Esophagus muscularis mucosa (tissue), 4 donors: Measurements from ENCODE around the gene SPATA6L. TPM values are rescaled to one million over a fixed set of nuclear protein-coding genes. Genes with fewer than 3 reads are reported as not detected.

Source experiments
- DNase-seq: peaks from one replicate; pipeline ENCODE4 v3.0.0-alpha.2; 2017; ENCODE audit errors: extremely low spot score
- H3K27ac ChIP-seq, 4 donors: fragments of 200-600 bp; sonication (generic); replicated peaks in 1 of 4; 1 replicate in 3 of 4; 2 replicates in 1 of 4; pipeline ENCODE4 v1.5.1; 2016 to 2019; ENCODE audit warnings: mild to moderate bottlenecking in 1 of 4
- H3K27me3 ChIP-seq, 4 donors: fragments of 200-600 bp; sonication (generic); one replicate each; pipeline versions ENCODE4 v1.5.1 to v1.6.0; 2016 to 2019
- H3K36me3 ChIP-seq, 4 donors: fragments of 200-600 bp; sonication (generic); one replicate each; pipeline ENCODE4 v1.5.1; 2016 to 2019
- H3K4me1 ChIP-seq, 4 donors: fragments of 200-600 bp; sonication (generic); one replicate each; pipeline ENCODE4 v1.5.1; 2016 to 2019
- H3K4me3 ChIP-seq, 4 donors: fragments of 200-600 bp; sonication (generic); 1 replicate in 2 of 4; 2 replicates in 2 of 4; pipeline ENCODE4 v1.5.1; 2016 to 2019; ENCODE audit warnings: mild to moderate bottlenecking in 4 of 4, moderate library complexity in 1 of 4
- H3K9me3 ChIP-seq, 4 donors: fragments of 200-600 bp; sonication (generic); 1 replicate in 3 of 4; 2 replicates in 1 of 4; pipeline ENCODE4 v1.5.1; 2016 to 2019
- EP300 ChIP-seq: sonication (generic); formaldehyde crosslinking; IDR thresholded peaks from one replicate; pipeline ENCODE4 v1.6.1; 2017; ENCODE audit warnings: antibody characterized with exemption
- POLR2A ChIP-seq: fragments of 450-650 bp; IDR thresholded peaks from one replicate; pipeline ENCODE4 v1.6.1; 2017; ENCODE audit warnings: antibody characterized with exemption, moderate library complexity, mild to moderate bottlenecking, low read depth
- POLR2AphosphoS5 ChIP-seq, 2 donors: sonication (generic); formaldehyde crosslinking; IDR thresholded peaks; one replicate each; pipeline ENCODE4 v1.6.1; 2017; ENCODE audit warnings: antibody characterized with exemption in 2 of 2
- WGBS: methylation state at CpG from one replicate; pipeline ENCODE4 v1.1.5; 2018; 5-methylcytosine and 5-hydroxymethylcytosine counted together
- intact Hi-C: fragments of 100-400 bp; cut with DNase I; formaldehyde crosslinking; loops from one replicate; pipeline ENCODE4 v1.15.1; 2023
- total RNA-seq, 4 donors: library from RNA; depleted of rRNA; stranded (reverse); fragments of >200 nt; gene quantifications; one replicate each; pipeline versions ENCODE4 v1.1.0 to v1.2.1, GENCODE V29; 2016
- TF ChIP-seq, protein P1 (sequence below), 3 experiments: fragments of 200-600 bp in 2 of 3; fragments of 450-650 bp in 1 of 3; sonication (generic) in 2 of 3; IDR thresholded peaks; one replicate each; pipeline ENCODE4 v1.5.1; 2017 to 2019; ENCODE audit warnings: antibody characterized with exemption in 3 of 3, mild to moderate bottlenecking in 2 of 3, moderate library complexity in 1 of 3

The SPATA6L gene
- total RNA-seq, 4 donors from 2014 or later = 0.23 to 1.7 (median 1.1) TPM

- no peaks in the 10 kb centered on the region for H3K9me3 ChIP-seq
- H3K36me3 ChIP-seq = peaks cover 38 to 91% (median 55%) of the 10 kb centered on the region in 4 donors
- no peak for DNase-seq
- WGBS = 82% methylated on average over 3 of the region's 3 CpGs
- H3K27ac ChIP-seq = no peak overlapping the region
- intact Hi-C loops = no loop called here
- H3K4me1 ChIP-seq = peaks cover 0 to 20% (median 8%) of the 10 kb centered on the region in 4 donors
- no peaks in the 10 kb centered on the region for H3K27me3 ChIP-seq
- no peak for TF ChIP-seq POLR2AphosphoS5 (IDR thresholded peaks at IDR 0.05)
- TF ChIP-seq, protein P1, sequence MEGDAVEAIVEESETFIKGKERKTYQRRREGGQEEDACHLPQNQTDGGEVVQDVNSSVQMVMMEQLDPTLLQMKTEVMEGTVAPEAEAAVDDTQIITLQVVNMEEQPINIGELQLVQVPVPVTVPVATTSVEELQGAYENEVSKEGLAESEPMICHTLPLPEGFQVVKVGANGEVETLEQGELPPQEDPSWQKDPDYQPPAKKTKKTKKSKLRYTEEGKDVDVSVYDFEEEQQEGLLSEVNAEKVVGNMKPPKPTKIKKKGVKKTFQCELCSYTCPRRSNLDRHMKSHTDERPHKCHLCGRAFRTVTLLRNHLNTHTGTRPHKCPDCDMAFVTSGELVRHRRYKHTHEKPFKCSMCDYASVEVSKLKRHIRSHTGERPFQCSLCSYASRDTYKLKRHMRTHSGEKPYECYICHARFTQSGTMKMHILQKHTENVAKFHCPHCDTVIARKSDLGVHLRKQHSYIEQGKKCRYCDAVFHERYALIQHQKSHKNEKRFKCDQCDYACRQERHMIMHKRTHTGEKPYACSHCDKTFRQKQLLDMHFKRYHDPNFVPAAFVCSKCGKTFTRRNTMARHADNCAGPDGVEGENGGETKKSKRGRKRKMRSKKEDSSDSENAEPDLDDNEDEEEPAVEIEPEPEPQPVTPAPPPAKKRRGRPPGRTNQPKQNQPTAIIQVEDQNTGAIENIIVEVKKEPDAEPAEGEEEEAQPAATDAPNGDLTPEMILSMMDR (IDR thresholded peaks at IDR 0.05) = no peak
- no peak for TF ChIP-seq POLR2A
- no peak for TF ChIP-seq EP300
- H3K4me3 ChIP-seq = no peak overlapping the region
Observed at GRCh38 chr9:4700091-4700490, 33.8 kb upstream of the SPATA6L start.

GRCh38 chr9:4691795-4692194, 25.5 kb upstream of the SPATA6L start:
- TF ChIP-seq POLR2A (no peak), POLR2AphosphoS5 (IDR thresholded peaks at IDR 0.05) (no peak), EP300 (no peak)
- TF ChIP-seq, protein P1 (IDR thresholded peaks at IDR 0.05) = no peak
- Histone ChIP-seq H3K4me3 (no peak overlapping the region), H3K4me1 (peaks cover 15 to 93% (median 62%) of the 10 kb centered on the region in 4 donors), H3K27me3 (no peaks in the 10 kb centered on the region), H3K27ac (peak overlapping the region in 1 of 4 donors; percentile 31), H3K36me3 (peaks cover 4 to 58% (median 25%) of the 10 kb centered on the region in 4 donors), H3K9me3 (no peaks in the 10 kb centered on the region)
- DNase-seq = no peak
- intact Hi-C loops = no loop called here
- 76% methylated on average over 3 of the region's 3 CpGs for WGBS

- intact Hi-C loops = no loop called here
- Histone ChIP-seq H3K4me3 (no peak overlapping the region), H3K9me3 (no peaks in the 10 kb centered on the region), H3K36me3 (peaks cover 9 to 62% (median 33%) of the 10 kb centered on the region in 4 donors), H3K4me1 (peaks cover 20 to 94% (median 72%) of the 10 kb centered on the region in 4 donors), H3K27me3 (no peaks in the 10 kb centered on the region), H3K27ac (peak overlapping the region in 3 of 4 donors; percentile 7 to 68 (median 23))
- DNase-seq = no peak
- TF ChIP-seq, protein P1 (IDR thresholded peaks at IDR 0.05) = no peak
- TF ChIP-seq EP300 = no peak
- TF ChIP-seq POLR2AphosphoS5 (IDR thresholded peaks at IDR 0.05) = no peak
- no peak for TF ChIP-seq POLR2A
- 92% methylated on average over 4 of the region's 4 CpGs for WGBS
Observed at GRCh38 chr9:4690144-4690543, 23.9 kb upstream of the SPATA6L start.

- H3K27ac ChIP-seq = peak overlapping the region in 3 of 4 donors; percentile 7 to 68 (median 23)
- H3K4me1 ChIP-seq = peaks cover 20 to 99% (median 72%) of the 10 kb centered on the region in 4 donors
- H3K36me3 ChIP-seq = peaks cover 9 to 62% (median 33%) of the 10 kb centered on the region in 4 donors
- DNase-seq = no peak
- no peak overlapping the region for H3K4me3 ChIP-seq
- intact Hi-C loops = no loop called here
- H3K9me3 ChIP-seq = no peaks in the 10 kb centered on the region
- no peaks in the 10 kb centered on the region for H3K27me3 ChIP-seq
- WGBS = 88% methylated on average over 1 of the region's 1 CpG
- TF ChIP-seq POLR2A = no peak
- no peak for TF ChIP-seq EP300
- TF ChIP-seq, protein P1 (IDR thresholded peaks at IDR 0.05) = no peak
- no peak for TF ChIP-seq POLR2AphosphoS5 (IDR thresholded peaks at IDR 0.05)
Observed at GRCh38 chr9:4689687-4690104, 23.4 kb upstream of the SPATA6L start.

- H3K27me3 ChIP-seq = no peaks in the 10 kb centered on the region
- peak overlapping the region in 3 of 4 donors; percentile 23 to 68 (median 64) for H3K27ac ChIP-seq
- 78% methylated on average over 2 of the region's 2 CpGs for WGBS
- TF ChIP-seq EP300 (no peak), POLR2AphosphoS5 (IDR thresholded peaks at IDR 0.05) (no peak), POLR2A (no peak)
- TF ChIP-seq, protein P1 (IDR thresholded peaks at IDR 0.05) = no peak
- peaks cover 9 to 56% (median 31%) of the 10 kb centered on the region in 4 donors for H3K36me3 ChIP-seq
- no peak for DNase-seq
- peaks cover 20 to 100% (median 76%) of the 10 kb centered on the region in 4 donors for H3K4me1 ChIP-seq
- H3K9me3 ChIP-seq = no peaks in the 10 kb centered on the region
- intact Hi-C loops = no loop called here
- no peak overlapping the region for H3K4me3 ChIP-seq
Observed at GRCh38 chr9:4689021-4689420, 22.7 kb upstream of the SPATA6L start.
